EH (cell line): ENCODE results near the gene SOX10.
A peak's percentile ranks its signal among the peaks of the same experiment; 100 is the strongest.

Source experiments
- DNase-seq: peaks from one replicate; pipeline ENCODE4 v3.0.0-alpha.2; 2015; ENCODE audit warnings: low read depth

Gene SOX10

DNA sequence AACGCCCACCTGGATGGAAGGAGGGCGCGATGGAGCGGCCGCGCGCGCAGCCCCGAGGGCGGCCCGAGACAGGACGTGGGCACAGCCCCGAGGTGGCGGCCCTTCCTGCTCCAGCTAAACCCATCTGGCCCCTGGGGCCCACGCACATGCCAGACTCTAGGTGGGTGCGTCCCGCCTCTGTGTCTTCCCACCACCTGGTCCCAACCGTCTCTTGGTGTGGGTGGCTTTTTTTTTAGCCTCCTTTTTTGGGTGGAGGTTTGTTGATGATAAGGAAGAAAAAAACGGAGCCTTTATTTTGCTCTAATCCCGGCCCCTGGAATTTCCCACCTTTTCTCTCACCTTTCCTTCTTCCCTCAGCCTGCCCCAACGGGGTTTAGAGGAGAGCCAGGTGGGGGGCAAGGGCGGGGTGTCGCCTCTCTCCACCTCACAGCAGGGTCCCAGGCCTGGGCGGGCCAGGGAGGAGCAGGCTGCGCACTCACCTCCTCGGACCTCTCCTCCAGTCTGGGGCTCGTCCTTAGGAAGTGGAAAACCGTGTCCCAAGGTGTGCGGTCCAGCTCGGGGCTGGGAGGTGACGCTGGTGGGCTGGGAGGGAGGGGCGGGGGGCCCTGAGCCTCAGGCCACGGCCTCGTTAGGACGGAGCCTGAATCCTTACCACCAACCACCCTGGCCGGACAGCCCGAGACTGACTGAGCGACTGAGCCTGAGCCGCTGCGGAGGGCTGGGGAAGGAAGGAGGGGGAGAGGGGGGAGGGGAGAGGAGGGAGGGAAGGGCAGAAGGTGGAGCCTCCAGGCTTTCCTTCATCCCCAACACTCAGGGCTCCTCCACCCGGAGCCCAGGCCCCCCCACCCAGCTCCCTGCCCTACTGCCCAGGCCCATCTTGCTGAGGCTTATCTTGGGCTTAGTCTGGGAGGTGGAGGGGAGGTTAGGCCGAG, at the start of gene SOX10:
Gene SOX10, minus strand, starts transcription at position 696 of the 932 bp plus-strand sequence. CDS start 771 bp downstream, outside the sequence.
- no peak for DNase-seq

DNA sequence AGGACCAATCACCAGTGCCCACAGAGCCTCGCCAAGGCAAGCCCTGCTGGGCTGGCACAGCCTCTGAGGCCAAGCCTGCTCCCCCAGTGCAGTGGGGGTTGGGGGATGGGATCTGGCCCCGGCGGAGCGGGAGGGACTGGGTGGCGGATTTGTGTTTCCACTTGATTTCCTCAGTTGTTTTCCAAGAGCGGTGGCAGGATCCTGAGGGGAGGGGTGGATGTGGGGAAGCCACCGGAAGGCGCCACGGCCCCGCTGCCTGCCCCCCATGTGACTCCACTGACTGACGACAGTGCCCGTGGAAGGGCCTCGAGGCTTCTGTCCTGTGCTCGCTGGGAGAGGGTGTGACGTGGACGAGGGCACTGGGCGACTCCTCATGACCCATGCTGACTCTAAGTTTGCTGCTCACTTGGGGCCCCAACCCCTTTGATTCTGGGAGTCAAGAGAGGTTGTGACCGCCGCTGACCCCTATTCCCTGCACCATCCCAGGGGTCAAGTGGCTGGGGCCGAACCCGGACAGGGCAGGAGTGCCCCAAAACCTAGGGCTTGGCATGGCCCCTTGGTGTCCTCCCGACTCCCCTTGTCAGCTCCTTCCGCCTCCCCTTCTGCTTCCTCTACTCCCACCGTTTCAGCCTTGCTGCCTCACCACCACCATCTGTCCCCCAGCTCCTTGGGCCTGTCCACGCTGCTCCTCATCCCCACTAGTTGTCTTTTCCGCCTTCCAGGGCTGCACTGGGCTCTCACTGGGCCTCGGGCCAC, 49.3 kb upstream of the SOX10 start:
- DNase-seq: no peak

DNA sequence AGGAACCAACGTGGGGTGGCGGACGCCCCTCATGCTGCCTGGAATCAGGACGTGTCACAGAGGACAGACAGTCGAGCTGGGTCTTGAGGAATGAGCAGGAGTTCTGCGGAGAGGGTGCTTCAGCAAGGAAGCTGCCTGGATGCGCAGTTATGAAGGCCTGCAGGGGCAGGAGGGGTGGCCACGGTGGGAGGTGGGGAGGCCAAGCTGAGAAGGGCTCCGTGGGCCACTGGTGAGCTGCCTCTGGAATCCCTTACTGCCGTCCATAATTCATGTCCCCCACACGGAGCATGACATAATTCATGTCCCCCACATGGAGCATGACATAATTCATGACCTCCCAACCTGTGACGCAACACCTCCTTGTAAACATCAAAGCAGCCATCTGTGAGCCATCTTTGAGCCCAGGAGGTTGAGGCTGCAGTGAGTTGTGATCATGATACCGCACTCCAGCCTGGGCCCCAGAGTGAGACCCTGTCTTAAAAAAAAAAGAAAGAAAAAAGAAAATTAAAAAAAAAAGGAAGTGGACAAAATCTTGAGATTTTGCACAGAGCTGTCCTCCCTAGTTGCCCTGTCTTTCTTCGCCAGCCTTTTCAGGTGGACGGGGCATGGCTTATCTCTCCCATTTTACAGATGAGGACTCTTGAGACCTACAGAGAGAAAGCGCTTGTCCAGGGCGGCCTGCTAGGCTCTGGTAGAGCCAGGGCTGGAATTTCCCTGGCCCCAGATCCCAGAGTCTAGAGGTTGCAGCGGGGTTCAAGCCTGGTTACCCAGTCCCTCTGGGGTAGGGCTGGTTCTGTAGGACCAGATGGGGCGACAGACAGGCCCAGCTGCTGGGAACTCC, 48.5 kb upstream of the SOX10 start:
- peak; percentile 80 for DNase-seq

DNA sequence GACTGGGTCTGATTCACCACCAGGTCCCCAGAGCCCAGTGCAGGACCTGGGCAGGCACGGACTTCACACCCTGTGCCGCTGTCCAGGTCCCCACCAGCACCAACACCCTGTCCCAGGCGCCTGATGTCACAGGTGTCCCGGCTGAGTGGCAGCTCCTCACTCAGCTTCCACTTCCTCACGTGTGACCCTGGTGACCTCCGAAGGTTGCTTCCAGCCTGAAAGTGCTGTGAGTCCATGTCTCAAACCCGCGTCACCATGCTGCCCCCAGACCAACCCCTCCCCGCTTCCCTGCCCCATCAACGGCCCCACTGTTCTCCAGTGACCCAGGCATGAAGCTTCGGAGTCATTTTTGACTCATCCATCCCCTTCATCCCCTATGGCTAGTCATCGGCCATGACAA, 47.1 kb upstream of the SOX10 start:
- DNase-seq: no peak

DNA sequence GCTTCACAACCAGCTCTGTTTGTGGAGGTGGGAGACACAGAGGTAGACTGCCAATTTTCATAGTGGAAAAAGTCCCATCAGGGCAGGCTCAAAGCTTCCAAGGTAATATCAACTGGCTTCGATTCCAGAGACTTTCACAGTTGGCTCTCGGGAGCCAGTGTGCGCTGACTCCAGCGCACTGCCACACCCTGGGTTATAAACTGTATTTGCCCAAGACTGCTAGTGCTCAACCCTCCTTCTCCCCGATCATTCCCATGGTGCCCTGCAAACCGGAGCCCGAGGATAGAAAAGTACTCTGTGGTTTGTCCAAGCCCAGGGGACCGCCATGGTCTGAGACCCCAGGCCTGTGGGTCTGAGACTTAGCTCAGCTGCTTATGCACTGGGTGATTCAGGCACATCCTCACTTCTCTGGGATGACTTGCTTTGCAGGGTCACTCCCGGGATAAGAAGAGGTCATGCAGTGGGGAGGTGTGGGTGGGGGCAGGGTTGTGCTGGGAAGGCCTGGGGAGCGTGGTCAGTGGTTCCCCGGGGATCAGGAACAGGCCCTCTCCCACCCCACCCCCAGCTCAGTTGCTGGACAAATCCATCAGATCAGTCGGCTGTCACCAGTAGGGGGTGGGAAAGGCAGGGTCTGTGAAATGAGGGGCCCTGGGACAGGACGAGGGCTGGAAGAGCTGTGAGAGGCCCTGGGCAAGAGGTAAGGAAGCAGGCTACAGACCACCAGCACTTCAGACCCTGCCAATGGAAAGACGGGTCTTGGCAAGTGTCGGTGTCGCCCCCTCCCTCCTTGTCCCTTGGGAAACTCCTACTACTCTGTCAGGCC, 46.2 kb upstream of the SOX10 start:
- no peak for DNase-seq

DNA sequence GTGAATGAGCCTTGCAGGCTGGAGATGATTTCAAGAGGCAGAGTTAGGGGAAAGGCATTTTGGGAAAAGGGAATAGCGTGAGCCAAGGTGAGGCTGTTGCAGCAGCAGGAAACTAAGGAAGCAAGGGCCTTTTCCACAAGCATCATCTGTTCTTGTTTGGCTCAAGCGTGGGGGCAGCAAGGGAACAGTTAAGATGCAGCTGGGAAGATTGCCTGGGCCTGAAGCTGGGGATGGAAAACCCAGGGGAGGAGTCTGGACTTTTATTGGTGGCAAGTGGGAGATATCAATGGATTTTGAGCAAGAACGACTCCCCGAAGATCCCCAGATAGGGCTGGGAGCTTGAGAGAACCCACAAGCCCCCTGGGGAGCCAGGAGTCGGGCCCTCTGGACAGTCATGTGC, 45.5 kb upstream of the SOX10 start:
- DNase-seq: no peak

DNA sequence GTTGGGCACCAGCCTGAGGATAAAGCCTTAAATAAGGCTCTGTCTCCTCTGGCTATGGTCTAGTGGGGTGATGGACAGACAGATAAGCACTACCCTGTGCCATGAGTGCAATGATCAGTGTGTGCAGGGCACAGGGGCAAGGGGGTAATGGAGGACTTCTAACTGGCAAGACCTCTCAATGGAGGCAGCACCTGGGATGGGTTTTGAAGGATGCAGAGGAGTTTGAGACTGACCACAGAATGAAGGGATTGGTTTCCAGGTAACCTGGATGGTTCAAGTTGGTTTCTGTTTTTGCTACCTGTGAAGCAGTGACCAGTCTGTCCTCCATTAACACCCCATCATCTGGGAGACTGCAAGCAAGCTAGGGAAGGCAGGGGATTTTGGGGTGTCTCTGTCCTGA, 45.0 kb upstream of the SOX10 start:
- no peak for DNase-seq

DNA sequence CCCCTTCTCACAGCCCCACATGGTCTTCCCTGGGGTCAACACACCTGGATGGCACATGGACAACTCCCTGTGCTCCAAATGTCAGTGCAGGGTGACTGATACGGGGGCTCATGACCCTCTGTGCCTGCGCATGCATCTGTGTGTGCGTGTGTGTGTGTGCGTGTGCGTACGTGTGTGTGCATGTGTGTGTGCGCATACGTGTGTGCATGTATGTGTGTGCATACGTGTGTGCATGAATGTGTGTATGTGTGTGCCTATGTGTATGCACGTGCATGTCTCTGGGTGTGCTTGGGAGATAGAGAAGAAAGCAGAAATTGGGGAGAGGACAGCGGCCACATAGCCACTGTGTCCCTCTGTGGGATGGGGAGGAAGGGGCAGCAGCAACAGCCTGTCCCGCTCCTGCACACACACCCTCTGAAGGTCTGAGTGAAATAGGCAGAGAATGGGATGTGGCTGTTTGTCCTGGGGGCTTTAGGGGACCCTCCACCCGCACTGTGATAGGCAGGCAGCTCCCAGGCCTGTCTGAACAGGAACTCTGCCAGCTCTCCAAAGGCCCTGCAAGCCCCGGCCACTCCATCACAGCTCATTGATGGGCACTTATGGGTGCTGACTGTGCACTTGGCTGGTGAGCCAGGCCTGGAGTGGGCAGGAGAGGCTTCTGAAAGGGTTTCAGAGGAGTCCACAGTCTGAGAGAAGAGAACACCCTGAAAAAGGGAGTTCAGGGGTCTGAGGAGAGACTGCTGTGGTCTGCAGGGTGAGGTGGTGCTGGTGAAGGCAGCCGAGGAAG, 44.2 kb upstream of the SOX10 start:
- DNase-seq: no peak

DNA sequence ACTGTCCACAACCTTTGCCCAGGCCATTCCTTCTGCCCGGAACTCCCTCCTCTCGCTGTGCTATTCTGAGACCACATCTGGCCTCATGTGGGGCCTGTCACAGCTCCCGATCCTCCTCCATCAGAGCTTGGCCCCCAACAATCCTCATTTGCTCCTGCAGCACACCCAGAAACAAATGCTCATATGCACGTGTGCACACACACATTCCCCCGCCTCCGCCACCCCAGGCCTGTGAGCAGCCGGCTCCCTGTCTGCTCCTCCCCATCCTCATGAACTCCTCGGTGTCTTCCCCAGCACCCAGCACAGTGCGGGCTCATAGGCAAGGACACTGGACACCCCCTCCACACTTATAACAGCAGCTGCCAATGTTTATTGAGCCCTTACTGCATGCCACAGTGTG, 43.1 kb upstream of the SOX10 start:
- no peak for DNase-seq

DNA sequence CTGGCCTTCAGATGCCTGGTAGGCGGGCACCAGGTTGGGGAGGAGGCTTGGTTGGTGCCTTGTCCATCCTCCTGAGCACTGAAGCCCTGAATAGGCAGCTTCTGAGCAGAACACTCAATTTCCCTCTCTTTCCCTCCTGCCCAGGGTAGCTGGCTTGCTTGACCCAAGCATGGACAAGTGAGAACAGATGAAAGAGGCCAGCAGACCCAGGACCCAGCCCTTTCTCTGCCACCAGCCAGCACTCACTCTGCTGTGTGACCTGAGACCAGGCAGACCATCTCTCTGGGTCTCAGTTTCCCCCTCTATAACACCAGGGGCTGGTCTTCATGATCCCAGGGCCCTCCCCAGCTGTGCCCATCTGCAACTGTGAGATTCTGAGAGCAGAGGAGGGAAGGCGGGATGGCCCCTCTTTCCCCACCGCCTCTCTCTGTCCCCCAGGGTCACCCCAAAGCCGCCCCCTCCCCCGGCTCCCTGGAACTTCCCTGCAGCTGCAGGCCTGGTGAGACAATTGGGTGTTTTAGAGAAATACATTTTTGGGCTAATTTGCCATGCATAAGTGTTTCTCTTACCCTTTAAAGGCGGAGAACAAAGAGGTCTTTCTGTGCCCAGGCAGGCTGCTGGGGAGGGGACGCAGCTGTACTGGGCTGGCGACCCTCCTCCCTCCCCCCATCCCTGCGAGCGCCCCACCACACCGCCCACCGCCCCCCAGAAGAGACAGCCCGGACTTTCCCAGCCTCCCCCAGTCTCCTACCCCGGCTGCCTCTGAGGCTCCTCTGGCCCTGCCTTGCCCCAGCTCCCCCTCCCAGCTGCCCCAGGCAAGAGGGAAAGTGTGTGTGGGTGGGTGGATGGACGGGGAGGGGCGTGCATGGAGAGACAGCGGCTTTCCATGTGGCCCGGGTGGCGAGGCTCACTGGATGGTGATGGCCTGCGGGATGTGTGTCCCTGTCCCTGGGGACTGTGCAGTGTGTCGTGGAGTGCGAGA, 42.1 kb upstream of the SOX10 start:
- DNase-seq: no peak

DNA sequence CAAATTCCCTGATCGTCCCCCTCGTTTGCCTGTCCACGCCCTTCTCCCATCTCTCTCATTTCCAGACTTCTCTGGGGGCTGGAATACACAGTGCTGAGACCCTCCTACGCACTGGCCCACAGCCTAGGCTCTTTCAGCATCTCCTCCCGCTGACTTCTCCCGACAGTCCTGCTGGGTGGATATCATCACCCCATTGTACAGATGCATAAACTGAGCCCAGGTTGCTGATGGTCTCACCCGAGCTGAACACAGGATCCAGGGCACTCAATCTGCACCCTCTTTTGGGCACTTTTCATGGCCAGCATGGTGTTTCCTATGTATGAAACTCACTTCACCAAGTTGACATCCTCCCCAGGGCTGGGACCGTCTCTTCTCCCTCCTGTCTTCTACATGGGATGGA, 41.2 kb upstream of the SOX10 start:
- no peak for DNase-seq

DNA sequence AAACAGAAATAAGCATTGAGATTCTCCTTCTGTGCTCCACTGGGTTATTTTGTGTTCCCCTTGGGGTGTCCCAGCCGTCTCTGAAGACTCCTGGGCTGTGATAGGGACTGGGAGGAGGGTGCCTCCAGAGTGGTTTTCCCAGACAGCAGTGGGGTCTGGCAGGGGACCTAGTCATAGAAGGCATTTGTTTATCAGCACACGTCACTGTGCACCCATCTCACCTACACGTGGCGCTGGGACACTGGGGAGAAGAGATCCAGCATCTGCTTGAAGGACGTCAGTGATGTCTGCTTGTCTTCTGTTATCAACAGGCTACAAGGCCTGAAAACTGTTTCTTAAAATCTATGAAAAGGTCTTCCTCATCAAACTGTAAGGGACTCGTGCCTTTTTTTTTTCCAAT, 38.7 kb upstream of the SOX10 start:
- no peak for DNase-seq

DNA sequence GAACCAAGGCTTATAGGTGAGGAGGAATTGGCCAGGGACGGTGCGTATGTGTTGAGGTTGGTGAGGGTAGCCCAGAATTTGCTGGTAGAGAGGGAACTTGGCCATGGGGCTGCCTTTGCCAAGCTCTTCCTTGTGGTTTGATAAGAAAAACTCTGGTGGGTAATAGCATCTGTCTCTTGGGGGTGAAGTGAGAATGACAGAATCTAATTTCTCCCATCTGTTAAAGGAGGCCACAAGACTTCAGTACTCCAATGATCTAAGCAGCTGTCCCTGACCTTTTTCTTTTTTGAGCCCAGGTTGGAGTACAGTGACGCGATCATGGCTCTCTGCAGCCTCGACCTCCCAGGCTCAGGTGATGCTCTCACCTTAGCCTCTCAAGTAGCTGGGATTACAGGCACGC, 36.9 kb upstream of the SOX10 start:
- no peak for DNase-seq

DNA sequence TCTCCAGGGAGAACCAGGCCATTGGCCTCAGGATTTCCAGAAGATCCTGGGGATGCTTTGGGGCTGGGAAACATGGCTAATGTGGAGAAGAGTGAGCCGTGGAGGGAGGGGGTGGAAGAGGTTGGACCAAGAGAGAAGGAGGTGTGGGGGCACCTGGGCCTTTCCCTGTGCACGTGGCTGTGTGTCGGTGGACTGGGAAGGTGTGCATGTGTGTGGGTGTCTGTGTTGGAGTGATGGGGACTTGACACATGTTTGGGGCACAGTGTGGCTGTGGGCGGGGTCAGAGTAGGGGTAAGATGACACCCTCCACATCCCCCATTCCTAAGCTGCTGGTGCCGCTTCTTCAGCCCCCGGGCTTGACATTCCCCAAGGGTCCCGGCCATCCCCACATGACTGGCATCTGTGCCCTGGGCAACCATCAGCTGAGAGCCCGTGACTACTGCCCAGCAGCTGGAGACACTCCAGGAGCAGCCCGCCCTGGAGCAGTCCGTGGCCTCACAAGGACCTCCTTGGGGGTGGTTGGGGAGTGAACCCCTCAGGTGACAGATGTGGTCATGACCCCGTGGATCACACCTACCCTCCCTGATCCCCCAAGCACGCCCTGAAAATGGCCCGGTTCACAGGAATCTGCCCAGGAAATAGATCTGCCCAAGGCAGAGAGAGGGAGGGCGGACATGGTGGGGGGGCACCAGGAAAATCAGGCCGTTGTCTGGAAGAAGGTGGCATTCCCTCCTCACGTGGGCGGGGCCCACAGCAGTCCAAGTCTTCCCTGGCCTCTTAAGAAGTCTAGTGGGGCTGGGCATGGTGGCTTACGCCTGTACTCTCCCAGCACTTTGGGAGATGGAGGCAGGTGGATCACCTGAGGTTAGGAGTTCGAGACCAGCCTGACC, 34.8 kb upstream of the SOX10 start:
- no peak for DNase-seq

DNA sequence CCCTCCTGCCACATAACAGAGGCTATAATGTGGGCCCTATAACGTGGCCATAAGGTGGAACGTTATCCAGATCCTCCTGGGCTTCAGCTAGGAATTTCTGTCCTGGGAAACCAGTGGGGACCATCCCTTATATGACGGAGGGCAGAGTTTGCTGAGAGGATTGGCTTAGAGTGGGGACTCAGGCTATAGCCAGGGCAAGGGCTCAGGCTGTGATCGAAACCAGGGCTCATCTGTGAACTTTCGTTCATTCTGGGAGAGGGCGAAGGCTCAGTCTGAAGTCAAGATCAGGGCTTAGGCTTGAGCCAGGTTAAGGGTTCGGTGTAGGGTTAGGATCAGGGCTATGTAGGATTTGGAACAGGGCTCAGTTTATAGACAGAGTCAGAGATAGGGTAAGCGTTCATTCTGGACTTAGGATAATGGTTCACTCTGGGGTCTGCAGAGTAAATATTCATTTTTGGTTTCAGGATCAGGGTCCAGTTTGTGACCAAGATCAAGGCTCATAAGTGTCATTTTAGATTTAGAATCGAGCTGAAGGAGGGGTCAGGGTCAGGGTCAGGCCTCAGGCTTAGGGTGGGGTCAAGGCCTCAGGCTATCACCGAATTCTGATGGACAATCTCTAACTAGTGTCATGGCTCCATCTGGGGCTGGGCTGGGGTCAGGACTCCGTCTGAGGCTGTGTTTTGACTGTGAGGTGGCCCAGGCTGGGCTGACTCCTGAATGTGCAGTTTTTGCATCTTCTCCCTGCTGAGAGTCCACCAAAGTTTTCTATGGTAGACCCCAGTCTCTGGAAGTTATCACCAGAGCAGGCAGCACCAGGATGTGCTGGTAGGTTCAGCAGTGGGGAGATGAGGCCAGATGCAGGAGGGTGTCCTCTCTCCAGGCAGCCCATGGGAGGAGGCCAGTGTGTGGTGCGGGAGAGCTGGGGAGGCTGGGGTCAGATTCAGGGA, 33.9 kb upstream of the SOX10 start:
- DNase-seq: no peak

DNA sequence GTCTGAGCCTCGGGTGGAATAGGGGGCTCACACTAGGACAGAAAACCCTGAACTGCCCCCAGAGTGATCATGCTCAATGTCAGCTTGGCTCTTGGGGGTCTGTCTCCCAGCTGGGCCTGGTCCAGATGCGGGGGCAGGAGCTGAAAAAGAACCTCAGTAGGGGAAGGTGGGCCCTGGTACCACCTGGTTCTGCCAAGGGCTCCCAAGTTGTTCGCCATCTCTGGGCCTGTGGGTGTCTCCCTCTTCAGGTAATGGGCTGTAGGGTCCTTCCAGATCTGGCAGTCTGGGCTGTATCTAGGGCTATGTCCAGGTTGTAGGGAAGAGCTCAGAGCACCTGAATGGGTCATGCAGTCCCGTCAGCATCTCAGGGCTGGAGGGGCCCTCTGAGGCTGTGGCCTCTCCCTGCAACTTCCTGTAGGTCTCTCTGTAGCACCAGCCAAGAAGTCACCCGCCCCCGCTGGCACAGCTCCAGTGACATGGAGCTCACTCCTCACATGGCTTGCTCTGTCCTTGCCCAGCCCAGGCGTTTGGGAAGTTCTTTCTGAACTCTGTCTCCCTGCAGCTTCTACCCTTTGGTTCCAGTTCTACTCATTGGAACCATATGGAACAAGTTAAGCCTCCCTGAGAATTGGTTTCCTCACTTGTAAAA, 33.0 kb upstream of the SOX10 start:
- peak; percentile 69 for DNase-seq
